Neural cell (in vitro differentiated cells): ENCODE data around the gene SIX2. TPM values are rescaled to one million over a fixed set of nuclear protein-coding genes. Genes with fewer than 3 reads are reported as not detected.

Experiments used
- H2AFZ ChIP-seq: fragments of 200-600, 300-800 bp; sonication (generic), shearing (Covaris generic); 2 replicates; pipeline ENCODE4 v1.6.0; 2014; ENCODE audit warnings: low read depth, mild to moderate bottlenecking, antibody characterized with exemption, low read length, moderate library complexity
- H3F3A ChIP-seq: fragments of 200-600 bp; shearing (Covaris generic); 2 replicates; pipeline ENCODE4 v1.6.1; 2016; ENCODE audit warnings: mild to moderate bottlenecking, moderate library complexity, mixed read lengths, antibody characterized with exemption, low read length; ENCODE audit not compliant: insufficient read depth, poor library complexity, severe bottlenecking
- H3K27ac ChIP-seq: fragments of 200-600, 300-800 bp; sonication (generic), shearing (Covaris generic); 2 replicates; pipeline ENCODE4 v1.5.1; 2014; ENCODE audit warnings: mild to moderate bottlenecking, low read length, moderate library complexity
- H3K27me3 ChIP-seq: fragments of 300-800, 200-600 bp; sonication (generic), shearing (Covaris generic); 2 replicates; pipeline ENCODE4 v1.6.0; 2014; ENCODE audit warnings: mild to moderate bottlenecking, low read depth, low read length, moderate library complexity; ENCODE audit not compliant: insufficient read depth
- H3K36me3 ChIP-seq: fragments of 300-800, 200-600 bp; sonication (generic), shearing (Covaris generic); 2 replicates; pipeline ENCODE4 v1.5.1; 2014; ENCODE audit warnings: mild to moderate bottlenecking, antibody characterized with exemption, low read length, moderate library complexity; ENCODE audit not compliant: insufficient read depth
- H3K4me2 ChIP-seq: fragments of 300-800, 200-600 bp; sonication (generic), shearing (Covaris generic); 2 replicates; pipeline ENCODE4 v1.6.0; 2014; ENCODE audit warnings: mild to moderate bottlenecking, low read length
- H3K4me3 ChIP-seq: fragments of 300-800, 200-600 bp; sonication (generic), shearing (Covaris generic); 2 replicates; pipeline ENCODE4 v1.5.1; 2014; ENCODE audit warnings: mild to moderate bottlenecking, low read length, moderate library complexity
- H3K79me2 ChIP-seq: fragments of 200-600 bp; shearing (Covaris generic); replicated peaks from 2 replicates; pipeline ENCODE4 v1.6.0; 2014; ENCODE audit warnings: mild to moderate bottlenecking, low read length, moderate library complexity; ENCODE audit not compliant: insufficient read depth
- H3K9ac ChIP-seq: fragments of 300-800, 200-600 bp; sonication (generic), shearing (Covaris generic); 2 replicates; pipeline ENCODE4 v1.6.1; 2016; ENCODE audit warnings: mild to moderate bottlenecking, low read length, mixed read lengths
- H3K9me2 ChIP-seq: fragments of 200-600 bp; shearing (Covaris generic); 2 replicates; pipeline ENCODE4 v1.6.1; 2016; ENCODE audit warnings: mild to moderate bottlenecking, low read length, mixed read lengths; ENCODE audit not compliant: insufficient read depth
- H3K9me3 ChIP-seq: fragments of 200-600, 300-800 bp; sonication (generic), shearing (Covaris generic); 2 replicates; pipeline ENCODE4 v1.6.1; 2016; ENCODE audit warnings: mild to moderate bottlenecking, mixed run types, low read length, moderate library complexity, mixed read lengths
- H4K20me1 ChIP-seq: fragments of 200-600 bp; shearing (Covaris generic); 2 replicates; pipeline ENCODE4 v1.6.1; 2016; ENCODE audit warnings: mild to moderate bottlenecking, mixed run types; ENCODE audit not compliant: insufficient read depth
- CTCF ChIP-seq: fragments of 450-650 bp; IDR thresholded peaks from 2 replicates; pipeline ENCODE4 v1.5.1; 2014; ENCODE audit warnings: antibody characterized with exemption, mild to moderate bottlenecking, moderate library complexity; ENCODE audit not compliant: poor library complexity, severe bottlenecking
- EP300 ChIP-seq: fragments of 450-650 bp; conservative IDR thresholded peaks from 2 replicates; pipeline ENCODE4 v1.6.1; 2014; ENCODE audit warnings: antibody characterized with exemption, mild to moderate bottlenecking, moderate library complexity; ENCODE audit not compliant: poor library complexity, severe bottlenecking
- EZH2 ChIP-seq: fragments of 200-600, 300-800 bp; shearing (Covaris generic), sonication (generic); IDR thresholded peaks from 2 replicates; pipeline ENCODE4 v1.6.1; 2014; ENCODE audit warnings: antibody characterized with exemption, low read length, borderline replicate concordance, mild to moderate bottlenecking; ENCODE audit not compliant: insufficient read depth, poor library complexity, severe bottlenecking
- MXI1 ChIP-seq: fragments of 450-650 bp; conservative IDR thresholded peaks from 2 replicates; pipeline ENCODE4 v1.6.1; 2014; ENCODE audit warnings: antibody characterized with exemption, mild to moderate bottlenecking; ENCODE audit not compliant: poor library complexity, severe bottlenecking
- POLR2AphosphoS5 ChIP-seq: IDR thresholded peaks from 2 replicates; pipeline ENCODE4 v1.6.1; 2012
- RAD21 ChIP-seq: fragments of 450-650 bp; conservative IDR thresholded peaks from 2 replicates; pipeline ENCODE4 v1.6.1; 2014; ENCODE audit warnings: antibody characterized with exemption, mild to moderate bottlenecking, moderate library complexity
- SMC3 ChIP-seq: fragments of 450-650 bp; conservative IDR thresholded peaks from 2 replicates; pipeline ENCODE4 v1.6.1; 2014; ENCODE audit warnings: antibody characterized with exemption, mild to moderate bottlenecking, moderate library complexity; ENCODE audit not compliant: poor library complexity
- TAF1 ChIP-seq: IDR thresholded peaks from 2 replicates; pipeline ENCODE4 v1.6.1; 2012; ENCODE audit warnings: low read depth
- polyA plus RNA-seq: library from polyadenylated mRNA; depleted of rRNA; stranded (reverse); fragments of >200 nt; gene quantifications from 2 replicates; pipeline ENCODE4 v1.2.3, GENCODE V29; 2014
- TF ChIP-seq, protein P1 (sequence below): IDR thresholded peaks from 2 replicates; pipeline ENCODE4 v1.6.1; 2012; ENCODE audit warnings: borderline replicate concordance

SIX2 gene
- polyA plus RNA-seq, 1 donor from 2014 or later = 0.16 TPM

DNA sequence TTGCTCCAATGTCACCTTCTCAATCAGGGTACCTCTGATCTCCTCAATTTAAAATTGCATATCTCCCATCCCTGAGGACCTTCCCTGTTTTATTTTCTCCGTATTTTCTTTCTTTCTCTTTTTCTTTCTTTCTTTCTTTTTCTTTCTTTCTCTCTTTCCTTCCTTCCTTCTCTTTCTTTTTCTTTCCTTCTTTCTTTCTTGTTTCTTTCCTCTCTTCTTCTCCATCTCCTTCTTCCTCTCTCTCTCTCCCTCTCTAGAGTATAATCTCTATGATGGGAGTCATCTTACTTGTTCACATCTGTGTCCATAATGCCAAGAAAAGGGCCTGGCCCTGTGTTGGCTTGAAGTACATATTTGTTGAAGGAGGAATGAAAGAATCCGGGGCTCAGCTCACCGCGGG lies 21.3 kb upstream of the SIX2 start:
- Histone ChIP-seq H3K79me2 (no peaks in the 10 kb centered on the region), H3K9ac (no peak overlapping the region), H4K20me1 (no peaks in the 10 kb centered on the region), H3K36me3 (no peaks in the 10 kb centered on the region), H2AFZ (no peak overlapping the region), H3K4me2 (no peak overlapping the region), H3K27ac (no peak overlapping the region), H3K9me2 (no peaks in the 10 kb centered on the region), H3K4me3 (no peak overlapping the region), H3F3A (no peaks in the 10 kb centered on the region), H3K9me3 (no peaks in the 10 kb centered on the region), H3K27me3 (no peaks in the 10 kb centered on the region)
- TF ChIP-seq EP300 = no peak
- TF ChIP-seq SMC3 = no peak
- TF ChIP-seq RAD21 = no peak
- TF ChIP-seq TAF1 = no peak
- TF ChIP-seq CTCF = no peak
- TF ChIP-seq MXI1 = no peak
- TF ChIP-seq POLR2AphosphoS5 = no peak

DNA sequence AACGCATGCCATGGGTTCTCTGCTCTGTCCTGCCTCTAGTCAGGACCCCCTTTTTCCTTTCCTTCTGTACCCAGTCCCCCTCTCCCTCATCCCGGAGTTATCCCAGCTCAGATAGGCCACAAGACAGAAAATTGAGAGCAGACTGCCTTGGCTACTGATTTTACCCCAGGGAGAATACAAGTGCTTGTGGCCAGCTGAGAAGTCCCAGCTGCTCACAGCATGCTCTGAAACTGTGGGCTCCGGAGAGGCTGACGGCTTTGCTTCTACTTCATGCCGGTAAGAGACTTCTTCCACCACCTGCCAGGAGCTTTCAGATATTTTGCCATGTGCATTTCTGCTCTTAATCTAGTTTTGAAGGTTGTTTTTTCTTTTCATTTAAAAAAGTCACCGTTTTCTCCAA lies 20.0 kb upstream of the SIX2 start:
- H3K4me2 ChIP-seq = no peak overlapping the region
- no peak overlapping the region for H3K9ac ChIP-seq
- no peaks in the 10 kb centered on the region for H3F3A ChIP-seq
- TF ChIP-seq, protein P1, sequence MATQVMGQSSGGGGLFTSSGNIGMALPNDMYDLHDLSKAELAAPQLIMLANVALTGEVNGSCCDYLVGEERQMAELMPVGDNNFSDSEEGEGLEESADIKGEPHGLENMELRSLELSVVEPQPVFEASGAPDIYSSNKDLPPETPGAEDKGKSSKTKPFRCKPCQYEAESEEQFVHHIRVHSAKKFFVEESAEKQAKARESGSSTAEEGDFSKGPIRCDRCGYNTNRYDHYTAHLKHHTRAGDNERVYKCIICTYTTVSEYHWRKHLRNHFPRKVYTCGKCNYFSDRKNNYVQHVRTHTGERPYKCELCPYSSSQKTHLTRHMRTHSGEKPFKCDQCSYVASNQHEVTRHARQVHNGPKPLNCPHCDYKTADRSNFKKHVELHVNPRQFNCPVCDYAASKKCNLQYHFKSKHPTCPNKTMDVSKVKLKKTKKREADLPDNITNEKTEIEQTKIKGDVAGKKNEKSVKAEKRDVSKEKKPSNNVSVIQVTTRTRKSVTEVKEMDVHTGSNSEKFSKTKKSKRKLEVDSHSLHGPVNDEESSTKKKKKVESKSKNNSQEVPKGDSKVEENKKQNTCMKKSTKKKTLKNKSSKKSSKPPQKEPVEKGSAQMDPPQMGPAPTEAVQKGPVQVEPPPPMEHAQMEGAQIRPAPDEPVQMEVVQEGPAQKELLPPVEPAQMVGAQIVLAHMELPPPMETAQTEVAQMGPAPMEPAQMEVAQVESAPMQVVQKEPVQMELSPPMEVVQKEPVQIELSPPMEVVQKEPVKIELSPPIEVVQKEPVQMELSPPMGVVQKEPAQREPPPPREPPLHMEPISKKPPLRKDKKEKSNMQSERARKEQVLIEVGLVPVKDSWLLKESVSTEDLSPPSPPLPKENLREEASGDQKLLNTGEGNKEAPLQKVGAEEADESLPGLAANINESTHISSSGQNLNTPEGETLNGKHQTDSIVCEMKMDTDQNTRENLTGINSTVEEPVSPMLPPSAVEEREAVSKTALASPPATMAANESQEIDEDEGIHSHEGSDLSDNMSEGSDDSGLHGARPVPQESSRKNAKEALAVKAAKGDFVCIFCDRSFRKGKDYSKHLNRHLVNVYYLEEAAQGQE = no peak
- TF ChIP-seq EZH2 (no peak), EP300 (no peak), MXI1 (no peak), TAF1 (no peak), RAD21 (no peak), SMC3 (no peak), CTCF (no peak)
- H4K20me1 ChIP-seq = no peaks in the 10 kb centered on the region
- H3K27me3 ChIP-seq = no peaks in the 10 kb centered on the region
- no peak overlapping the region for H3K27ac ChIP-seq
- H3K36me3 ChIP-seq = no peaks in the 10 kb centered on the region
- H2AFZ ChIP-seq = no peak overlapping the region
- H3K9me3 ChIP-seq = no peaks in the 10 kb centered on the region
- H3K79me2 ChIP-seq = no peaks in the 10 kb centered on the region
- H3K9me2 ChIP-seq = no peaks in the 10 kb centered on the region
- no peak overlapping the region for H3K4me3 ChIP-seq
